ENCODE data around the gene MAD1L1. TPM values are rescaled to one million over a fixed set of nuclear protein-coding genes. Genes with fewer than 3 reads are reported as not detected.

MAD1L1 gene
- total RNA-seq, 4 donors from 2014 or later: 18.4 to 39.1 (median 25.7) TPM

DNA sequence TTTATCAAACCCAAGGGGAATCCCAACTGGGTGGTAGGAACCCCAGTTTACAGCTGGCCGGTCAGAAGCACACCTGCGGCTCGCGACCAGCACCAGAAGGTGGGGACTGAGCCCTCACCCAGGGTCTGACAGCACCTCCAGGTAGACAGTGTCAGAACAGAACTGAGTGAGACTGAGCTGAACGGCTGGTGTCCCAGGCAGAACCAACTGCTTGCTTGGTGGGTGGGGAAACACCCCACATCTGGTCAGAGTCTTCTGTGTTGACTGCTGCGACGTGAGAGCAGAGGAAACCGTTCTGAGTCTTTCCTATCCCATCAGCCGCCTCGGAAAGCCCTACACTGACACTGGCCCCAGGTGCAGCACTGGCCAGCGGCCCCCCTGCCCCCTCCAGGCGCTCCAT lies 160.7 kb downstream of the MAD1L1 start:
- TF ChIP-seq, protein P1, sequence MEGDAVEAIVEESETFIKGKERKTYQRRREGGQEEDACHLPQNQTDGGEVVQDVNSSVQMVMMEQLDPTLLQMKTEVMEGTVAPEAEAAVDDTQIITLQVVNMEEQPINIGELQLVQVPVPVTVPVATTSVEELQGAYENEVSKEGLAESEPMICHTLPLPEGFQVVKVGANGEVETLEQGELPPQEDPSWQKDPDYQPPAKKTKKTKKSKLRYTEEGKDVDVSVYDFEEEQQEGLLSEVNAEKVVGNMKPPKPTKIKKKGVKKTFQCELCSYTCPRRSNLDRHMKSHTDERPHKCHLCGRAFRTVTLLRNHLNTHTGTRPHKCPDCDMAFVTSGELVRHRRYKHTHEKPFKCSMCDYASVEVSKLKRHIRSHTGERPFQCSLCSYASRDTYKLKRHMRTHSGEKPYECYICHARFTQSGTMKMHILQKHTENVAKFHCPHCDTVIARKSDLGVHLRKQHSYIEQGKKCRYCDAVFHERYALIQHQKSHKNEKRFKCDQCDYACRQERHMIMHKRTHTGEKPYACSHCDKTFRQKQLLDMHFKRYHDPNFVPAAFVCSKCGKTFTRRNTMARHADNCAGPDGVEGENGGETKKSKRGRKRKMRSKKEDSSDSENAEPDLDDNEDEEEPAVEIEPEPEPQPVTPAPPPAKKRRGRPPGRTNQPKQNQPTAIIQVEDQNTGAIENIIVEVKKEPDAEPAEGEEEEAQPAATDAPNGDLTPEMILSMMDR (IDR thresholded peaks at IDR 0.05): no peak
- DNase-seq (ENCODE audit: low spot score): no peak
- no peak for ATAC-seq (ENCODE audit: low FRiP score)

DNA sequence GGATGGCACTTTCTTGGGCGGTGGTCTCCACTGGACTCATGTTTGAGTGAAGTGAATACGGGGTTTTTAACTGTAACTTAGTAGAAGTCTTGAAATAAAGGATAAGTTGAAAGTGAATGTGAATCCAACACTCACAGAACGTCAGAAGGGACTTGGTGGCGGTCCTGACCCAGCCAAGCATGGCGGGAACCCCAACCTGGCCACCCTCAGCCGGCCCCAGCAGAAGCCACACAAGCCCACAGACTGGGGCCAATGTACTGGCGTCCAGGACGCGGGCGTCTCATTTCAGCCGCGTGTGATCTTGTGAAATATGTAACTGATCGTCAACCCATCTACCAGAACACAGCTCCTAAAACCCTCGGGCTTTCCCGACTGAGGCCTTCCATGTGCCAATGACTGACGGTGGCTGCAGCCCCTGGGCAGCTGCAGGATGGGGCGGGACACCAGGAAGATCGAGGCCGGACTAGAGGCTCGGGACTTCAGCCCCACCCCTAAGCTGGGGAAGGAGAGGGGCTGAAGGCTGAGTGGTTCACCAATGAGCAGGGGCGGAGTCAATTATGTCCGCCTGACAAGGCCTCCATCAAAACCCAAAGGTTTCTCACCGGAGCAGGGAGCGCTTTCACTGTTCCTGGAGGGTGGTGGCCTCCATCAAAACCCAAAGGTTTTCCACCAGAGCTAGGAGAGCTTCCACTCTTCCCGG lies 161.5 kb downstream of the MAD1L1 start:
- TF ChIP-seq, protein P1 (IDR thresholded peaks at IDR 0.05): no peak
- no peak for DNase-seq (ENCODE audit: low spot score)
- ATAC-seq (ENCODE audit: low FRiP score): no peak

DNA sequence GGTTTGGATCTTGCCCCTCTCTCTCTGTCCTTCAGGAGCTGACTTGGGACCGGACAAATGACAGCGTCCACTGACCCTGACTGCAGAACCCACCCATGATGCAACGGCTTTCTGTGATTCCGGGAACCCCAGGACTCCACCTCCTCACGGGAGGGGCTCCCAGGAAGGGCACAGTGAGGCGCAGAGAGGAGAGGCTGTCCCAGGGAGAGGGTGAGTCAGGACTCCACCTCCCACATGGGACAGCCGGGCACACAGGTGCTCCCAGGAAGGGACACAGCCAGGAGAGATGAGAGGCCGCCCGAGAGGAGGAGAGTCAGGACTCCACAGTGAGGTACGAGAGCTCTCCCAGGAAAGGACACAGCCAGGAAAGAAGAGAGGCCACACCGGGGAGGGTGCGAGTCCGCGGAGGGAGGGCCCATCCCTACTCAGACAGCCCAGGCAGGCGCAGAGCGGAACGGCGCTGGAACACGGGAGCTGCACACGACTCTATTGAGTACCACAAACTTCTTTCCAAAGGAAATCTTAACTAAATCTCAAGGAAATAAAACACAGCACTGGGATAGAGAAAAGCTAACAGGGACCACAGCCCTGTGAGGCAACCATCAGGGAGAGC lies 162.5 kb downstream of the MAD1L1 start:
- DNase-seq (ENCODE audit: low spot score) (no peak), ATAC-seq (ENCODE audit: low FRiP score) (no peak)
- TF ChIP-seq, protein P1 (IDR thresholded peaks at IDR 0.05): no peak

DNA sequence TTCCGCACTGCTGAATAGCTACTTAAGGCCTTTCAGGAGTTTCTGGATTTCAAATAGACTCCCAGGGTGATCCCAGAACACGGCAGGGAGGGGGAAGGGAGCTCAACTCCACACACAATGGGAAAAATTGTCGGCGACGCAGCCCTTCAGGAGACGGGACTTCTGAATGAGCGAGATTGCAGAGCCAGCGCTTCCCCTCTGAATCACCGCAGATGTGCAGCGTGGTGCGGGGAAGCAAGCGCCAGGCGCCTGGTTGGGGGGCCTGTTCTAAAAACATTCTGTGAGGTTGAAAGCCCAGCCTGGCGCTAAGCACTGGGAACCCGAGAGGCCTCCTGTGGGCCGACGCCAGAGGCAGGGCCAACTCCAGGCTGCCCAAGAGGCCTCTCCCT lies 163.3 kb downstream of the MAD1L1 start:
- ATAC-seq (ENCODE audit: low FRiP score): no peak
- no peak for DNase-seq (ENCODE audit: low spot score)
- TF ChIP-seq, protein P1 (IDR thresholded peaks at IDR 0.05): no peak

DNA sequence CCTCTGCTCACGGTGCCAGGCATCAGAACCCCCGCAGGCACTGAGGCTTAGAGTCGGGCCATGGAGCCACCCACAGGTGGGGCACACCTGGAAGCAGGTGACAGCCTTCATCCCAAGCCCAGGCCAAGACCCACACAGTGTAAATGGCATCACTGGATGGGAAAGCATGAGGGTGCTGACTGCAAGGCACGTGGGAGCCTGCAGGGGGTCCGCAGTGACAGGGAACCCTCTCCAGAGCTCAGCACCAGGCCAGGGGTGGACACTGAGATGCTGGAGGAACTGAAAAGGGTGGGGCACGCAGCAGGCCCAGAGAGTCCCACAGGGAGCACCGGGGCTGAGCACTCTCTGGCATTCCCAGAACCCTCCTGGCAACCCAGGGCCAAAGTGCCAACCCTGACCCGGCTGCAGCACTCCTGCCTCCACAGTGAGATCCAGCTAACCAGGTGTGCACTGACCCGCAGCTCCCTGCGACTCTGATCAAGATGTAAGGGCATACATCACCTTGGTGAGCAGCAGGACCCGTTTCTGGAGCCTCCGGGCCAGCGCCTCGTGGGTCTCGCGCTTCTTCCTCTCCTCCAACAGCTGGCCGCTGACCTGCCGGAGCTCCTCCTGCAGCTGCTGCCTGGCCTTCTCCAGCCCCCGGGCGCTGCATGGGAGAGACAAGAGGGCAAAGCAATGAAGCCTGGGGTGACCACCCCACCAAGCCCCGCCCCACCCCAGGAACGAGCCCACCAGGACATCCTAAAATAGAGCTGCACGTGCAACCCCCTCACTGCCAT lies 163.9 kb downstream of the MAD1L1 start:
- TF ChIP-seq, protein P1 (IDR thresholded peaks at IDR 0.05): no peak
- DNase-seq (ENCODE audit: low spot score) (no peak), ATAC-seq (ENCODE audit: low FRiP score) (no peak)

- no peak for DNase-seq (ENCODE audit: low spot score)
- ATAC-seq (ENCODE audit: low FRiP score): no peak
- TF ChIP-seq, protein P1 (IDR thresholded peaks at IDR 0.05): no peak
Measured at GRCh38 chr7:2066251-2066919, 166.4 kb downstream of the MAD1L1 start.
